ENCODE results near the gene GPRIN2.
"Not testable (repeated sequence)": the region's sequence is repeated elsewhere in the genome, so short reads cannot be mapped to it uniquely, and the experiment has no call there.

The GPRIN2 gene

GRCh38 chr10:46539596-46540411, 16.7 kb downstream of the GPRIN2 start:
- no peak overlapping the region for H3K9ac ChIP-seq (ENCODE audit: low read depth, low read length)
- 86% methylated on average over 14 of the region's 14 CpGs for WGBS
- H3K27me3 ChIP-seq (ENCODE audit: insufficient read depth, low read length), result peaks cover 8% of the 10 kb centered on the region; the same call in 1 of the 2 replicates
- no peak overlapping the region for H3K27ac ChIP-seq (ENCODE audit: low read depth, low read length)
- H3K4me3 ChIP-seq (ENCODE audit: low read length), result no peak overlapping the region
- H3K9me3 ChIP-seq (ENCODE audit: insufficient read depth, low read depth, low read length), result no peaks in the 10 kb centered on the region
- peaks cover 7% of the 10 kb centered on the region for H3K4me1 ChIP-seq (ENCODE audit: insufficient read depth, low read length)
- no peaks in the 10 kb centered on the region for H3K36me3 ChIP-seq (ENCODE audit: insufficient read depth, low read length)

DNA sequence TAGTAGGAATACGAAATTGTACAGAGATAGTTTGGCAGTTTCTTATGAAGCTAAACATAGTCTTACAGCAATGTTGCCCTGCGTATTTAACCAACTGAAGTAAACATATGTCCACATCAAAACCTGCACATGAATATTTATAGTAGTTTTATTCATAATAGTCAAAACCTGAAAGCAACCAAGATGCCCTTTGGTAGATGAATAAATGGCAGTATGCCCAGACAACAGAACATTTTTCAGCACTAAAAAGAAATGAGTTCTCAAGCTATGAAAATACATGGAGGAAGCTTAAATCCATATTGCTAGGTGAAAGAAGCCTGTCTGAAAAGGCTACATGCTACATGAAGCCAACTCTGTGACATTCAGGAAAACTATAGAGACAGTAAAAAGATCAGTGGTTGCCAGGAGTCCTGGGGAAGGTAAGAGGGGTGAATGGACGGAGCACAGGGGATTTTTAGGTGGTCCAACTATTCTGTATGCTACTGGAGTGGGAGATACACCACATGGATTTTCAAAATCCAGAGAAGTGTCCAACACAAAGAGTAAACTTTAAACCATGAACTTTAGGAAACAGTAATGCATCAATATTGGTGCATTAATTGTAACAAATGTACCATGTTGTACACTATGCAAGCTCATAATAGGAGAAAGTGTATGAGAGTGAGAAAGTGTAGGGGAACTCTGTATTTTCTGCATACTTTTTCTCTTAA, 17.6 kb downstream of the GPRIN2 start:
- Histone ChIP-seq H3K27ac (ENCODE audit: low read depth, low read length) (no peak overlapping the region), H3K4me3 (ENCODE audit: low read length) (no peak overlapping the region), H3K36me3 (ENCODE audit: insufficient read depth, low read length) (no peaks in the 10 kb centered on the region), H3K4me1 (ENCODE audit: insufficient read depth, low read length) (peaks cover 7% of the 10 kb centered on the region), H3K9ac (ENCODE audit: low read depth, low read length) (no peak overlapping the region), H3K27me3 (ENCODE audit: insufficient read depth, low read length) (peaks cover 8% of the 10 kb centered on the region; the same call in 1 of the 2 replicates), H3K9me3 (ENCODE audit: insufficient read depth, low read depth, low read length) (no peaks in the 10 kb centered on the region)
- 96% methylated on average over 3 of the region's 3 CpGs for WGBS

- Histone ChIP-seq H3K27me3 (ENCODE audit: insufficient read depth, low read length) (peaks cover 8% of the 10 kb centered on the region; the same call in 1 of the 2 replicates), H3K9me3 (ENCODE audit: insufficient read depth, low read depth, low read length) (no peaks in the 10 kb centered on the region), H3K9ac (ENCODE audit: low read depth, low read length) (no peak overlapping the region), H3K4me3 (ENCODE audit: low read length) (no peak overlapping the region), H3K4me1 (ENCODE audit: insufficient read depth, low read length) (peaks cover 7% of the 10 kb centered on the region), H3K27ac (ENCODE audit: low read depth, low read length) (no peak overlapping the region), H3K36me3 (ENCODE audit: insufficient read depth, low read length) (no peaks in the 10 kb centered on the region)
- 96% methylated on average over 5 of the region's 5 CpGs for WGBS
Measured at GRCh38 chr10:46538155-46538554, 18.3 kb downstream of the GPRIN2 start.

- no peaks in the 10 kb centered on the region for H3K9me3 ChIP-seq (ENCODE audit: insufficient read depth, low read depth, low read length)
- WGBS, result 62% methylated on average over 4 of the region's 5 CpGs
- no peak overlapping the region for H3K27ac ChIP-seq (ENCODE audit: low read depth, low read length)
- H3K4me1 ChIP-seq (ENCODE audit: insufficient read depth, low read length), result peaks cover 7% of the 10 kb centered on the region
- no peak overlapping the region for H3K9ac ChIP-seq (ENCODE audit: low read depth, low read length)
- no peak overlapping the region for H3K4me3 ChIP-seq (ENCODE audit: low read length)
- H3K27me3 ChIP-seq (ENCODE audit: insufficient read depth, low read length), result peaks cover 8% of the 10 kb centered on the region; the same call in 1 of the 2 replicates
- no peaks in the 10 kb centered on the region for H3K36me3 ChIP-seq (ENCODE audit: insufficient read depth, low read length)
Measured at GRCh38 chr10:46537309-46537708, 19.1 kb downstream of the GPRIN2 start.

- H3K27ac ChIP-seq (ENCODE audit: low read depth, low read length), result no peak overlapping the region
- 89% methylated on average over 5 of the region's 5 CpGs for WGBS
Measured at GRCh38 chr10:46536781-46537180, 19.7 kb downstream of the GPRIN2 start.

GRCh38 chr10:46536171-46536570, 20.3 kb downstream of the GPRIN2 start:
- Histone ChIP-seq H3K27ac (ENCODE audit: low read depth, low read length) (no peak overlapping the region), H3K27me3 (ENCODE audit: insufficient read depth, low read length) (peaks cover 8% of the 10 kb centered on the region; the same call in 1 of the 2 replicates), H3K9ac (ENCODE audit: low read depth, low read length) (no peak overlapping the region), H3K9me3 (ENCODE audit: insufficient read depth, low read depth, low read length) (no peaks in the 10 kb centered on the region), H3K4me3 (ENCODE audit: low read length) (no peak overlapping the region), H3K36me3 (ENCODE audit: insufficient read depth, low read length) (no peaks in the 10 kb centered on the region), H3K4me1 (ENCODE audit: insufficient read depth, low read length) (no peaks in the 10 kb centered on the region)
- WGBS, result 91% methylated on average over 6 of the region's 6 CpGs

More at GRCh38 chr10:46536781-46537180, 19.7 kb downstream of the GPRIN2 start:
- Histone ChIP-seq H3K4me3 (ENCODE audit: low read length) (no peak overlapping the region), H3K4me1 (ENCODE audit: insufficient read depth, low read length) (peaks cover 3% of the 10 kb centered on the region), H3K9ac (ENCODE audit: low read depth, low read length) (no peak overlapping the region), H3K36me3 (ENCODE audit: insufficient read depth, low read length) (no peaks in the 10 kb centered on the region), H3K9me3 (ENCODE audit: insufficient read depth, low read depth, low read length) (no peaks in the 10 kb centered on the region), H3K27me3 (ENCODE audit: insufficient read depth, low read length) (peaks cover 8% of the 10 kb centered on the region; the same call in 1 of the 2 replicates)

DNA sequence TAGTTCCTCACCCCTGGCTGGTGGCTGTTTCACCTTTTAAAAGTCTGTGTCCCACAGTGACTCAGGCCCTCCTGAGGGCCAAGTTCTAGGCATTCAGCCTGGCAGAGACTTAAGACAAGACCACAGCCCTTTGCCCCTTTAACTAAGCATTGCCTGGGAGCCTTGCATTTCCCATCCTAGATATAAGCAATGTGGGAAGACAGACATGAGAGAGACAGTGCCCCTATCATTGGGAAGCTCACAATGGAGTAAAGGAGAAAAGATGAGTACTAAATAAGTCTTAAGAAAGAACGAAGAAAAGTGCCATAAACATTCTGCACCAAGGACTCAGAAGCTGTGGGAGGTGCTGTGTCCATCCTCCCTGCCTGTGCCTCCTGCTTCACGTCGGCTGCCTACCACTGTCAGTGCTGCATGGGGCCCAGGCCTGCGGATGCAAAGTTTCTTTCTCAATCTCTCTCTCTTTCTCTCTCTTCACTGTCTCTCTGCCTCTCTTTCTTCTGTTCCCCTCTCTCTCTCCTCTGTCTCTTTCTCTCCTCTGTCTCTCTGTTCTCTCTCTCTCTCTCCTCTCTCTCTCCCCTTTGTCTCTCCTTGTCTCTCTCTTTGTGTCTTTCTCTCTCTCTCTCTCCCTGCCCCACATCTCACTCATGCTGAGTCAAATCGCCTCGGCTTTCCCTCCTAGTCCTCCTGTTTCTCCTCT, 21.5 kb downstream of the GPRIN2 start:
- Histone ChIP-seq H3K36me3 (ENCODE audit: insufficient read depth, low read length) (no peaks in the 10 kb centered on the region), H3K4me1 (ENCODE audit: insufficient read depth, low read length) (no peaks in the 10 kb centered on the region), H3K27ac (ENCODE audit: low read depth, low read length) (no peak overlapping the region), H3K9ac (ENCODE audit: low read depth, low read length) (no peak overlapping the region), H3K27me3 (ENCODE audit: insufficient read depth, low read length) (no peaks in the 10 kb centered on the region), H3K9me3 (ENCODE audit: insufficient read depth, low read depth, low read length) (no peaks in the 10 kb centered on the region), H3K4me3 (ENCODE audit: low read length) (no peak overlapping the region)
- 81% methylated on average over 6 of the region's 6 CpGs for WGBS

DNA sequence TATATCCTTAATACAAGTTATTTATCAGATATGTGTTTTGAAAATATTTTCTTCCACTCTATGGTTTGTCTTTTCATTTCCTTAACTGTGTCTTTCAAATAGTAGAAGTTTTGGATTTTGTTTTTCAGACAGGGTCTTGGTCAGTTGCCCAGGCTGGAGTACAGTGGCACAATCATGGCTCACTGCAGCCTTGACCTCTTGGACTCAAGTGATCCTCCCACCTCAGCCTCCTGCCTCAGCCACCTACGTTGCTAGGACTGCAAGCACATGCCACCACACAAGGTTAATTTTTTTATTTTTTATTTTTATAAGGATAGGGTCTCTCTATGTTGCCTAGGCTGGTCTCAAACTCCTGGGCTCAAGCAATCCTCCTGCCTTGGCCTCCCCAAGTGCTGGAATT, 24.2 kb downstream of the GPRIN2 start:
- not testable (repeated sequence) for H3K9ac ChIP-seq (ENCODE audit: low read depth, low read length); H3K36me3 ChIP-seq (ENCODE audit: insufficient read depth, low read length); H3K4me3 ChIP-seq (ENCODE audit: low read length); H3K9me3 ChIP-seq (ENCODE audit: insufficient read depth, low read depth, low read length); H3K27me3 ChIP-seq (ENCODE audit: insufficient read depth, low read length); H3K27ac ChIP-seq (ENCODE audit: low read depth, low read length); H3K4me1 ChIP-seq (ENCODE audit: insufficient read depth, low read length)
- WGBS, result 89% methylated on average over 1 of the region's 1 CpG

DNA sequence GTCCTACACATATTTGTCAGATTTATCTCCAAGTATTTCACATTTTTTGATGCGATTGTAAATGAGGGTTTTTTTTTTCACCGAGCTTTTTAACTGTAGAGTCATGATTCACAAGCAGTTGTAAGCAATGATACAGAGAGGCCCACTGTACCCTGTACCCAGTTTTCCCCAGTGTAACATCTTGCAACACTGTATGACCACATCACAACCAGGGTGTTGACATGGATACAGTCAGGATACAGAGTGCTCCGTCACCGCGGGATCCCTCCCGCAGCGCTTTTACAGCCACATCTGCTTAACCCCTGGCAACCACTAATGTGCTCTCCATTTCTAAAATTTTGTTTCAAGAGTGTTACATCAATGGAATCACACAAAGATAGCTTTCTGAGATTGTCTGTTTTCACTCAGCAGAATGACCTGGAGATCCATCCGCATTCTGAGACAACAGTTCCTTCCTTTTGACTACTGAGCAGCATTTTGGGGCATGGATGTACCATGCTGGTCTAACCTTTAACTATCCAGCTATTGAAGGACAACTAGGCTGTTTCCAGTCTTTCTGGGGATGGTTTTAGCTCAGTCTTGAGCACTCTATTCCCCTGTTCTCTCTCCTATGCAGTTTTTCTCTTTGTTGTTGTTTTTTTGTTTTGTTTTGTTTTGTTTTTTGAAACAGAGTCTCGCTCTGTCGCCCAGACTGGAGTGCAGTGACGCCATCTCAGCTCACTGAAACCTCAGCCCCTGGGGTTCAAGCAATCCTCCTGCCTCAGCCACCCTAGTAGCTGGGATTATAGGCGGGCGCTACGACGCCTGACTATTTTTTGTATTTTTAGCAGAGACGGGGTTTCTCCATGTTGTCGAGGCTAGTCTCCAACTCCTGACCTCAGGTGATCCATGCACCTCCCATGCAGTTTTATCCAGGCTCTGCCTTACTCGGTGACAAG, 25.9 kb downstream of the GPRIN2 start:
- no peak overlapping the region for H3K4me3 ChIP-seq (ENCODE audit: low read length)
- no peak overlapping the region for H3K27ac ChIP-seq (ENCODE audit: low read depth, low read length)
- no peaks in the 10 kb centered on the region for H3K9me3 ChIP-seq (ENCODE audit: insufficient read depth, low read depth, low read length)
- no peak overlapping the region for H3K9ac ChIP-seq (ENCODE audit: low read depth, low read length)
- 92% methylated on average over 18 of the region's 18 CpGs for WGBS
- H3K27me3 ChIP-seq (ENCODE audit: insufficient read depth, low read length), result no peaks in the 10 kb centered on the region
- H3K36me3 ChIP-seq (ENCODE audit: insufficient read depth, low read length), result no peaks in the 10 kb centered on the region
- H3K4me1 ChIP-seq (ENCODE audit: insufficient read depth, low read length), result no peaks in the 10 kb centered on the region

DNA sequence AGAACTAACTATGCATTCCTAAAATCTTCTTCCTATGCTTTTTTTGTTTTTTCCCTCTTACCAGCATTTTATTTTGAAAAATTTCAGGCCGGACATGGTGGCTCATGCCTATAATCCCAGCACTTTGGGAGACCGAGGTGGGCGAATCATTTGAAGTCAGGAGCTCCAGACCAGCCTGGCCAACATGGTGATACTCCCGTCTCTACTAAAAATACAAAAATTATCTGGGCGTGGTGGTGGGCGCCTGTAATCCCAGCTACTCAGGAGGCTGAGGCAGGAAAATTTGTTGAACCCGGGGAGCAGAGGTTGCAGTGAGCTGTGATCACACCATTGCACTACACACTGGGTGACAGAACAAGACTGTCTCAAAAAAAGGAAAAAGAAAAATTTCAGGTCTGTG, 26.7 kb downstream of the GPRIN2 start:
- 90% methylated on average over 7 of the region's 7 CpGs for WGBS
- H3K36me3 ChIP-seq (ENCODE audit: insufficient read depth, low read length); H3K9me3 ChIP-seq (ENCODE audit: insufficient read depth, low read depth, low read length); H3K4me3 ChIP-seq (ENCODE audit: low read length); H3K27ac ChIP-seq (ENCODE audit: low read depth, low read length); H3K4me1 ChIP-seq (ENCODE audit: insufficient read depth, low read length); H3K27me3 ChIP-seq (ENCODE audit: insufficient read depth, low read length); H3K9ac ChIP-seq (ENCODE audit: low read depth, low read length): not testable (repeated sequence)
